ENCODE measurements around the gene SNTG2. TPM values are rescaled to one million over a fixed set of nuclear protein-coding genes. Genes with fewer than 3 reads are reported as not detected.

The SNTG2 gene
- total RNA-seq, 1 donor from 2014 or later: not detected

GRCh38 chr2:933734-934295 lies 16.8 kb upstream of the SNTG2 start:
- no peak for TF ChIP-seq CTCF (conservative IDR thresholded peaks at IDR 0.05; ENCODE audit: low read depth, low read length)
- no peak overlapping the region for H3K4me3 ChIP-seq (ENCODE audit: low read depth, low read length)
- DNase-seq (ENCODE audit: low read depth): no peak

GRCh38 chr2:937530-937929 lies 13.1 kb upstream of the SNTG2 start:
- no peak overlapping the region for H3K4me3 ChIP-seq (ENCODE audit: low read depth, low read length)
- no peak for DNase-seq (ENCODE audit: low read depth)
- TF ChIP-seq CTCF (conservative IDR thresholded peaks at IDR 0.05; ENCODE audit: low read depth, low read length): no peak

- no peak overlapping the region for H3K4me3 ChIP-seq (ENCODE audit: low read depth, low read length)
- TF ChIP-seq CTCF (conservative IDR thresholded peaks at IDR 0.05; ENCODE audit: low read depth, low read length): no peak
- peak; percentile 18 for DNase-seq (ENCODE audit: low read depth)
These were observed 12.3 kb upstream of the SNTG2 start for GRCh38 chr2:938181-939005.

GRCh38 chr2:939936-940601 lies 10.6 kb upstream of the SNTG2 start:
- H3K4me3 ChIP-seq (ENCODE audit: low read depth, low read length): no peak overlapping the region
- no peak for TF ChIP-seq CTCF (conservative IDR thresholded peaks at IDR 0.05; ENCODE audit: low read depth, low read length)
- DNase-seq (ENCODE audit: low read depth): no peak

- no peak overlapping the region for H3K4me3 ChIP-seq (ENCODE audit: low read depth, low read length)
- no peak for DNase-seq (ENCODE audit: low read depth)
- TF ChIP-seq CTCF (conservative IDR thresholded peaks at IDR 0.05; ENCODE audit: low read depth, low read length): no peak
These were observed 8.8 kb upstream of the SNTG2 start for GRCh38 chr2:941871-942270.

- no peak for DNase-seq (ENCODE audit: low read depth)
- no peak overlapping the region for H3K4me3 ChIP-seq (ENCODE audit: low read depth, low read length)
- no peak for TF ChIP-seq CTCF (conservative IDR thresholded peaks at IDR 0.05; ENCODE audit: low read depth, low read length)
These were observed 7.7 kb upstream of the SNTG2 start for GRCh38 chr2:942775-943460.

Data from epithelial cell of proximal tubule (primary cell).